KOPT-K1 (cell line): ENCODE data around the gene FILIP1.

Experiments used
- H3K27ac ChIP-seq: fragments of 200-600 bp; sonication (generic); 2 replicates; pipeline ENCODE4 v1.5.1; 2016; ENCODE audit warnings: antibody characterized with exemption, mild to moderate bottlenecking, low read depth, low read length; ENCODE audit not compliant: poor library complexity, severe bottlenecking
- H3K36me3 ChIP-seq: fragments of 200-600 bp; sonication (generic); 2 replicates; pipeline ENCODE4 v1.5.1; 2017; ENCODE audit warnings: antibody characterized with exemption, mild to moderate bottlenecking, low read length, moderate library complexity; ENCODE audit not compliant: insufficient read depth
- H3K9me3 ChIP-seq: fragments of 200-600 bp; sonication (generic); 2 replicates; pipeline ENCODE4 v1.5.1; 2017; ENCODE audit warnings: antibody characterized with exemption, low read length, mild to moderate bottlenecking; ENCODE audit not compliant: insufficient read depth, poor library complexity, severe bottlenecking

Gene FILIP1

DNA sequence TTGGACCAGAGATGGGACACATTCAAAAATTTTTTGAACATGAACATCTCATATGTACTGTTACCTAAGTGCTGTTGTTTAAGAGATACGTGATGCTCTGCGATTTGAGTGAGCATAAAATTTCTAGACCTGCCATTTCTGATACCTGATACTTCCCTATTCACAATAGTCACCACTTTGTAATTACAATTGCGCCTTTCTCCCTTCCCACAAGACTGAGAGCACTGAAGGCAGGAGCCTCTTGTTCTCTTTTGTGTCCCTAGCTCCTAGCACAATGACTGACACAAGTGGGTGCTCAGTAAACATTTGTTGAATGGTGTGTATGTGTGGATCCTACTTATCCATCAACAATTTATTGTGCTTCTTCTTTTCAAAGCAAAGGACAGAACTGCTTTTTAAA lies 116.2 kb downstream of the FILIP1 start:
- Histone ChIP-seq H3K9me3 (no peaks in the 10 kb centered on the region), H3K36me3 (no peaks in the 10 kb centered on the region), H3K27ac (no peak overlapping the region)

DNA sequence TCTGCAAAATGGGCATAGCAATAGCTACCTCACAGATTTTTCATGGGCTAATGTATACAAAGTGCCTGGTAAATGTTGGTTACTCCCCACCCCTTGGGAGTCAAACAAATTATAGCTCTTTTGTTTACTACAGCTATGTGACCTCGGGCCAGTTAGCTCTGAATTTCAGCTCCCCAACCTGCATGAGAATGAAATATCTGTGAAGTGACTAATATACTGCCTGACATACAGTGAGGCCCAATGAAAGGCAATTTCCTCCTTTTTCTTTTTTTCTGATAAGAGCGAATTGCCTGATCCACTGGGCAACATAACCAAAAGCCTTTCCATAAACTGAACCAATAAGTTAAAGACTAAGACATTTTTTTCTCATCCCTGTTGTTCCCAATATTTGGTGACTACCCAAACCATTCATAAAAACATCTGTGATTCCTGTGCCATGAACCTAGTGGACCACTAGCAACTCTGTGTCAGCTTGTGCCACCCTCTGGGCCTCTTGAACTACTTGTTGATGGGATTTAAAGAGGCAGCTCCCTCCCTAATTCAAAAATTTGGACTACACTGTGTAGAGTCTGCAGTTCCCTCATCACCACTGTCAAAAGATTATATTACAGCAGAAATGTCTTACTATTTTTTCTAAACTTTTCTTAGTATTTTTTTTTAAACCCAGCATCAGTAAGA lies 117.1 kb downstream of the FILIP1 start:
- H3K27ac ChIP-seq = no peak overlapping the region
- no peaks in the 10 kb centered on the region for H3K36me3 ChIP-seq

DNA sequence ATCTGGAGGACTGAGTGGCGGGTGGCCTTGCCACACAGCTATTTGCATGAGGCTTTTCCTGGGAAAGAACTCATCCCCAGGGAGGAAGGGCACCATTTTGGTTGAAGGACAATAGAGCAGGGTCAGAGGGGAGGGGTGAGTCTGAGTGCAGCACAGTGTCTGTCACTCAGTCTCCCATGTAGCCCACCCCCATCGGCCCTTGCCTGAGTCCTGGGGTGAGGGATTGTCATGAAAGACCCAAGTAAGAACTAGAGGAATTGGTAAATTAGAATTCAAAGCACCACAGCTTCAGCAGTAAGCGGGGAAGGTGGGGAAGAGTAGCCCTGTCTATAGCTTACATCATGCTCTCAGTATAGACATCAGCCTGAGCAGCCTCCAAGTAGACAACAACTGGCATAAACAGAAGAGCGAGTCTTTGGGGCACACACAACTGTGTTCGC lies 118.6 kb downstream of the FILIP1 start:
- no peaks in the 10 kb centered on the region for H3K9me3 ChIP-seq
- no peaks in the 10 kb centered on the region for H3K36me3 ChIP-seq
- H3K27ac ChIP-seq = no peak overlapping the region

More for the DNA sequence above, 117.1 kb downstream of the FILIP1 start:
- no peaks in the 10 kb centered on the region for H3K9me3 ChIP-seq

DNA sequence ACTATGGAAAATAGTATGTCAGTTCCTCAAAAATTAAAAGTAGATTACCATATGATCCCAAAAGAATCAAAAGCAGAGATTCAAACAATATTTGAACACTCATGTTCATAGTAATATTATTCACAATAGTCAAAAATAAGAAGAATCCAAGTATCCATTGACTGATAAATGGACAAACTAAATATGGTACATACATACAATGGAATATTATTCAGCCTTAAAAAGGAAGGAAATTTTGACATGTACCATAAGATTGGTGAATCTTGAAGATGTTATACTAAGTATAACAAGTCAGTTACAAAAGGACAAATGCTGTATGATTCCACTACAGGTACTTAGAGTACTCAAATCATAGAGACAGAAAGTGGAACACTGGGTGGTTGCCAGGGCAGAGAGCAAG lies 120.7 kb downstream of the FILIP1 start:
- Histone ChIP-seq H3K36me3 (no peaks in the 10 kb centered on the region), H3K27ac (no peak overlapping the region), H3K9me3 (no peaks in the 10 kb centered on the region)

DNA sequence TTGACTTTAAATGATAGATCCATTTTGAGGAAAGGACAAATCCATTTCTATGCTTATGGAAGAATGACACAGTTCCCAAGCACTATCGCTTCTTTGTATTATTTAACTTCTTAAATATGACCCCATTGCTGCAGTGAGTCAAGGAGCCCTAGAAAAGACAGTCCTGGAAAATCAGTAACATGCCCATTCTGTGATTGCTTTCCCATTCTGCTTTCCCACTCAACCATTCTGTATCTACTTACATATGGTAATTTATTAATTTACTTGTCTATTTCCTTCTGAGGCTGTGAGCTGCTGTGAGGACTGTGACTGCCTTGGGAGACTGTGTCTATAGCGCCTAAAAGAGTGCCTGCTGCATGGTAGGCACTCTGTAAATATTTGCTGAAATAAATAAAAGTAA lies 123.6 kb downstream of the FILIP1 start:
- Histone ChIP-seq H3K27ac (no peak overlapping the region), H3K9me3 (no peaks in the 10 kb centered on the region), H3K36me3 (no peaks in the 10 kb centered on the region)

DNA sequence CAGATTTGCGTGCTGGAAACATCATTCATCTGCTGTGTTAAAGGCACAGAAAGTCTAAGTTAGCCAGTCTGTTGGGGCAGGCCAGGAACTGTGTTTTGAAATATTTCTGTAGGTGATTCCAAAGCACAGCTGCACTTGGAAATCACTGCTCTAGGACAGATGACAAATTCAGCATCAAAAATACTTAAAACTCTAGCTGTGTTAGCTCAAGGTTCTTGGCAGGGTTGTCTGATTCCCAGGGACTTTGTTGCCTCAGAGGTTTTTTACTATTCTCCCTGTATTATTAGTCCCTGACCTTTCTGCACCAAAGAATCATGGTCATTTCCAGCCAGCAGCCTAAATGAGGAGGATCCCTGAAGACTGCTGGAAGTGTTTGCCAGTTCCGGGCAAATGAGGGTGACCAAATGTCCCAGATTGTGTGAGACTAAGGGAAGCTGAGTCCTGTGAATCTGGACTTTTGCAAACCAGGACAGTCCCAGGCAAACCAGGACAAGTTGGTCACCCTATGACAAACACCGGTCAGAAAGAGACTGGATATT lies 124.7 kb downstream of the FILIP1 start:
- Histone ChIP-seq H3K9me3 (no peaks in the 10 kb centered on the region), H3K36me3 (no peaks in the 10 kb centered on the region), H3K27ac (no peak overlapping the region)

DNA sequence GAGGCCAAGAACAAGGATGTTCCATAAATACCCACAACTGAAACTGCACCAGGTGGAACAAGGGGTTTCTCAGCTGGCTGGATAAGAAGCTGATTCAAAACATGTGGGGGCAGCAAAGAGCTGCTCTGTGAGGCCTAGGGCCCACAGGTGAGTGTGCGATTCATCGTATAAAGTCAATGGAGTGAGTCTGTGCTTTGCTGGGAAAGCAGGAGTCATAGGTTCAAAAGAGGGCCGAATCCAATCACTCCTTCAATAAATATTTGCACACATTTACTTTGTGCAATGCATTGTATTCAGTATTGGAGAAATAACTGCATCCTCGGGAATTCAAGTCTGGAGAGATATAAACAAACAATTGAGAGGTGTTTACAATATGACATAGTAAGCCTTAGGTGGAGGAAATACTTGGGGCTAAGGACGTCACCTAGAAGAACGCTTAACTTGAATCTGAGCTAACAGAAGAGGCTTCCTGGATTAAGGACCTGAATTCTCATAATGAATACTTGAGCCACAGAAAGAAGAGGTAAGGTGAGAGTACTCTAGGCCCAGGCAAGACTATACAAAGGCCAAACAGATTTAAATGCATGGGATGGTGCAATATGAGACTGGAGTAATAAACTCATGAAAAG lies 125.3 kb downstream of the FILIP1 start:
- Histone ChIP-seq H3K36me3 (no peaks in the 10 kb centered on the region), H3K9me3 (no peaks in the 10 kb centered on the region), H3K27ac (no peak overlapping the region)

DNA sequence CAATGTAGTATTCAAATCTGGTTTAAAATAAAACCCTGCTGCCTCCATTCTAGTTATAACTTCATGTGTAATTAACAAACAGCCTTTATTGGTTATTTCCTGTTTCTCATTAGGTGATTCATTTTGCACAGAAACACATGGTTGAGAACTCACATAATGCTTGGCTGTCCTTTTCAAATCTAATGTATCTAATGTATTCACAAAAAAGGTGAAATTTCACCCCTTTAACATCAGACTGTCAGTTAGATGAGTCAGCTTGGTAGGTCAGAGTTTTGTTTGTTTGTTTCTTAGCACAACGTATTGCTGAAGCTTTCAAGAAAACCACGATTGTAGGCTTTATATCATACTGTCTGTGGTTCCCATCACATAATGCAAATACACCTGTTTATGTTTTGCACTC lies 130.3 kb downstream of the FILIP1 start:
- Histone ChIP-seq H3K27ac (no peak overlapping the region), H3K36me3 (no peaks in the 10 kb centered on the region), H3K9me3 (no peaks in the 10 kb centered on the region)

DNA sequence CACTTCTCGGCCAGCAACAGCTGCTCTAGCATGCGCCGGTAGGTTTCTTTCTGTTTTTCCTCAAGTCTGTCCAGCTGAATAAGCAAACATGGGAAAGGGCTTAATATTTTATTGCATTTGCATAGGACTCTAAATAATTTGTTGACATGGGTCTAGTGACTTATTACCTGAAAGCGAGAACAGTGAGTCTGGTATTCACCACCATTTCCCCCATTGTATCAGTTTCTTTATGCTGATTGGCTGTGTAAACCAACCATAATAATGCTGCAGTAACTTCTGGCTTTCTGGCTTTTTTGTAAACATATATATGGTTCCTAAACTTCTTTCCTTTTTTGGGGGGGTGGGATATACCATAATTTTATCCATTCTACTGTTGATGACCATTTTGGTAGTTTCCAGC lies 140.0 kb downstream of the FILIP1 start:
- Histone ChIP-seq H3K9me3 (no peaks in the 10 kb centered on the region), H3K36me3 (no peaks in the 10 kb centered on the region), H3K27ac (no peak overlapping the region)

DNA sequence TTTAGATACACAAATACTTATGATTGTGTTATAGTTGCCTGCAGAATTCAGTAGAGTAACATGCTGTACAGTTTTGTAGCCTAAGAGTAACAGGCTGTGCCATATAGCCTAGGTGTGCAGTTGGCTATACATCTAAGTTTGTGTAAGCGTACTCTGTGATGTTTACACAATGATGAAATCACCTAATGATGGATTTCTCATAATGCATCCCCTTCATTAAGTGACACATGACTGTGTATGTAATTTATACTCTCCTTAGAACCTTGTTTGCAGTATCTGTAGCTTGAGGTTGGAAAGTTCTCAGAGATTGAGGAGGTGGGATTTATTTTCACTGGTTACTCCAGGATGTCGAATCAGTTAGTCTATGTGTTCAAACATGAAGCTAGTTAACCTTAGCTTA lies 142.0 kb downstream of the FILIP1 start:
- Histone ChIP-seq H3K9me3 (no peaks in the 10 kb centered on the region), H3K36me3 (no peaks in the 10 kb centered on the region), H3K27ac (no peak overlapping the region)

DNA sequence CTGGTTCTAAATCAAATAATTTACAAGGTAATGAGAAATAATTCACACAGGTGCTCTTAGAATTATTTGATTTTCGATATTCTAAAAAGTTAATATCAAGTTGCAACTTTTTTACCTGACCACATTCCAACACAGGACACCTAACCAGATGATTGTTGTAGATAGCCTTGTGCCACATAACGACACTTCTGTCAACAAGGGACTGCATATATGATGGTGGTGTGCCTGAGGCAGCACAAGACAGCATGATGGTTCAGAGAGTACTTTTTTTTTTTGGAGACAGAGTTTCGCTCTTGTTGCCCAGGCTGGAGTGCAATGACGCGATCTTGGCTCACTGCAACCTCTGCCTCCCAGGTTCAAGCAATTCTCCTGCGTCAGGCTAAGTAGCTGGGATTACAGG lies 142.8 kb downstream of the FILIP1 start:
- H3K36me3 ChIP-seq = no peaks in the 10 kb centered on the region
- no peaks in the 10 kb centered on the region for H3K9me3 ChIP-seq
- H3K27ac ChIP-seq = no peak overlapping the region

DNA sequence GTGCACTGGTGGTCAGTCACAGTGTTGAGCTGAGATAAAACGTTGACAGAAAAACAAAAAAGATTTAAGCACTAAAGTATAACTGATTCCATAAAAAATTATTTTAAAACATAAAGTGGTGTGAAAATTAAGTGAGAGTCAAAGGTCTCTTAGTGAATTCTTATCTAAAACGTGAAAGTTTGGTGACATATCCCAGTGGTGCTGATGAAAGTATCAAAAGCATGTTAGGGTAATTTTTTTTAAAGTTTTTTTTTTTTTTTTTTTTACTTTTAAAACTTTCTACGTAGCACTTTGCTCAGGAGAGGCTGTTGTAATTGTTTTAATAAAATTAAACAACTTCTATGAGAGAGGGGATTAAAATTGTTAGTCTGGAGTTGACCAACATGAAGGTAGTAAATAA lies 143.4 kb downstream of the FILIP1 start:
- Histone ChIP-seq H3K9me3 (no peaks in the 10 kb centered on the region), H3K36me3 (no peaks in the 10 kb centered on the region), H3K27ac (no peak overlapping the region)

DNA sequence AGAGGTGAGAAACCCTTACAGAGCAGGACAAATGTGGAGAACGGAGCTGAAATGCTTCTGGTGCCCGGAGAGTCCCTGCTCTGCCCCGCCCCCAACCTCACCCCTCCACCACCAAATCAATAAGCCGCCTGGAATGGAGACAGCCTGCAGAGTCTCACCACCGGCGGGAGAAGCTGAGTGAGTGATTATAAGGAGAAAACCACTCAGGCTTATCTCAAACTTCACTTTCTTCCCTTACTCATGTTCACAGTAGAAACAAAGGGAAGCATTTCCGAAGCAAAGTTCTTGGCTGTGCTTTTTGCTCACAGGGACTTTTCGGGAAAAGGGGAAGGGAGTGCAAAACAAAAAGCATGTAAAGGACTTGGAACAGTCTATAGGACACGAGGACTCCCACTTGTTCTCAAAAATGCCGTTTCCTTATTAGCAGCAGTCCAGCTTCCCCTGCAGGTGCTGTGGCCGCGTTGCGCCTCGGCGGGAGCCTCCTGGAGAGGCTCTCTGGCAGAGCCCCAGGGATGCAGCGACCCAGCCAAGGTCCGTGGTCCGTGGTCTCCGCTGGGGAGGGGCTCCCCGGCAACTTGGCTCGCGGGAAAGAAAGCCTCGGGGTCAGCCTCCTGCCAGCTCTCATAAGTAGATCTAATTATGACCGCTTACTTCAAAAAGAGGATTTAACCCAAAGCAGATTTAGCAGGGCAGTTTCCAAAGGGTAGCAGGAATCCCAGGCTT lies 144.2 kb downstream of the FILIP1 start:
- Histone ChIP-seq H3K27ac (no peak overlapping the region), H3K36me3 (no peaks in the 10 kb centered on the region), H3K9me3 (no peaks in the 10 kb centered on the region)

DNA sequence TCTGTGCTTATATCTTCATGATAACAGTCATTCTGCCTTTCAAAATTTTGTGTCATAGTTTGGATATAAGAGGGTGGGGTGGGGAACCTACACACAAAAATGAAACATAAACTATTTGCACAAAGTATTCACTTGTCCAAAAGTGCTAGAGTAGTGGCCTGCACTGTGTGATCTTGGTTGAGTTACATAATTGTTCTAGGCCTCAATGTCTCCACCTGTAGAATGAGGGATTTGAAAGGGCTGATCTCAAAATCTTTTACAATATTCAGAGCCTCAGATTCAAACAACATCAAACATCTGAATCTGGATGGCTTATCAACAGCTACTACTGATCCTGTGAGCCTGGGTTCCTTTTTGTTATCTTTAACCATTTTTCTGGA lies 144.7 kb downstream of the FILIP1 start:
- H3K9me3 ChIP-seq = no peaks in the 10 kb centered on the region
- no peak overlapping the region for H3K27ac ChIP-seq
- no peaks in the 10 kb centered on the region for H3K36me3 ChIP-seq

DNA sequence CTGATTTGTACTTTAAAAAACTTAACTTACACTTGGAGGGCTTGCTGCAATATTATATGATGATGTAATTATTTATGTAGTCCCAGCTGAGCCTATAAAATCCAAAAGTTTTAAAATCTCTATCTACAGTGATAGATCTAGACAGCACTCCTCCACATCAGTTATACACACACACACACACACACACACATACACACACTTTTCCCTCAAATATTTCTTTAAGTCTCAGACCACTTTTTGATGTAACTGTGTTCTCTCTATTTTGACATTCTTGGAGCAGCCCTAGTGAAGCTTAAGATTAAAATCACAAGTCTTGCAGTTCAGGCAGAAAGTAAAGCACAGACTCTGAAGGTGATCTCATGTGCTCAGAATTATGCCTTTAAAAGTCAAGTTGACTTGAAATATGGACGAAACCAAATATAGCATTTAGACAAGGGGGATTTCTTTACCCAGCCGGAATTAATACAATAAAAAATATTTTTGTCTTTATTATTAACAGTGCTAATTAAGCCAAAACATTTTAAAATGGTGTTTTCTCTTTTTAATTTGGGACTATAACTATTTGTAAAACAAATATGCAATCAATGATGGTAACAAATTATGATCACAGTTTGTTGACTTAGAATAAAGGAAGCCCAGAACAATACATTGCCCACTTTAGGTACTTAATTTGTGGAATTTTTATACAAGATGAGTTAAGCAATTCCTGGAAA lies 145.5 kb downstream of the FILIP1 start:
- no peaks in the 10 kb centered on the region for H3K9me3 ChIP-seq
- H3K36me3 ChIP-seq = no peaks in the 10 kb centered on the region
- H3K27ac ChIP-seq = no peak overlapping the region
